RWPE2 (cell line): ENCODE measurements around the gene SLC12A8.

Experiments
- ATAC-seq: fragments of 200-7000 bp; cut with Tn5 transposase; 3 replicates; pipeline ENCODE4 v1.9.1; 2021; ENCODE audit warnings: low read depth
- DNase-seq: peaks from one replicate; pipeline ENCODE4 v3.0.0-alpha.2; 2020; ENCODE audit warnings: low spot score
- H3K27ac ChIP-seq: fragments of 450-650 bp; 2 replicates; pipeline ENCODE4 v1.5.1; 2017; ENCODE audit warnings: mild to moderate bottlenecking; ENCODE audit not compliant: poor library complexity, severe bottlenecking
- H3K27me3 ChIP-seq: fragments of 250-450 bp; sonication (Bioruptor Pico); 2 replicates; pipeline ENCODE4 v1.5.1; 2021; ENCODE audit warnings: mild to moderate bottlenecking, moderate library complexity; ENCODE audit not compliant: insufficient read depth, poor library complexity, severe bottlenecking
- H3K36me3 ChIP-seq: fragments of 250-450 bp; sonication (Bioruptor Pico); 2 replicates; pipeline ENCODE4 v1.5.1; 2020; ENCODE audit warnings: low read depth, mild to moderate bottlenecking, moderate library complexity
- H3K4me1 ChIP-seq: fragments of 250-450 bp; sonication (Bioruptor Pico); 2 replicates; pipeline ENCODE4 v1.5.1; 2021; ENCODE audit warnings: mild to moderate bottlenecking, moderate library complexity; ENCODE audit not compliant: insufficient read depth, poor library complexity, severe bottlenecking
- H3K4me3 ChIP-seq: fragments of 250-450 bp; sonication (Bioruptor Pico); 2 replicates; pipeline ENCODE4 v1.5.1; 2021; ENCODE audit warnings: mild to moderate bottlenecking, moderate library complexity; ENCODE audit not compliant: severe bottlenecking
- H3K9me3 ChIP-seq: fragments of 250-450 bp; sonication (Bioruptor Pico); 2 replicates; pipeline ENCODE4 v1.5.1; 2021; ENCODE audit warnings: mild to moderate bottlenecking, moderate library complexity; ENCODE audit not compliant: severe bottlenecking
- CTCF ChIP-seq: fragments of 450-650 bp; IDR thresholded peaks from one replicate; pipeline ENCODE4 v1.5.1; 2017; ENCODE audit warnings: mild to moderate bottlenecking, moderate library complexity; ENCODE audit not compliant: poor library complexity, severe bottlenecking

Gene SLC12A8

GRCh38 chr3:125220183-125220582, 7.6 kb upstream of the SLC12A8 start:
- no peak overlapping the region for H3K4me3 ChIP-seq
- no peaks in the 10 kb centered on the region for H3K36me3 ChIP-seq
- no peaks in the 10 kb centered on the region for H3K27me3 ChIP-seq
- H3K4me1 ChIP-seq = no peaks in the 10 kb centered on the region
- ATAC-seq (no peak), DNase-seq (no peak)
- no peak overlapping the region for H3K27ac ChIP-seq
- no peaks in the 10 kb centered on the region for H3K9me3 ChIP-seq
- TF ChIP-seq CTCF = no peak

GRCh38 chr3:125219261-125219701, 6.7 kb upstream of the SLC12A8 start:
- no peak for DNase-seq
- H3K4me3 ChIP-seq = no peak overlapping the region
- TF ChIP-seq CTCF = no peak
- H3K9me3 ChIP-seq = no peaks in the 10 kb centered on the region
- no peaks in the 10 kb centered on the region for H3K36me3 ChIP-seq
- H3K4me1 ChIP-seq = no peaks in the 10 kb centered on the region
- H3K27me3 ChIP-seq = no peaks in the 10 kb centered on the region
- H3K27ac ChIP-seq = no peak overlapping the region
- peak; percentile 33; the same call in 2 of the 3 replicates for ATAC-seq

GRCh38 chr3:125214738-125215137, 2.2 kb upstream of the SLC12A8 start:
- DNase-seq = no peak
- Histone ChIP-seq H3K36me3 (no peaks in the 10 kb centered on the region), H3K27ac (no peak overlapping the region)

GRCh38 chr3:125213946-125214542, 1.5 kb upstream of the SLC12A8 start:
- TF ChIP-seq CTCF = no peak
- ATAC-seq (no peak), DNase-seq (no peak)
- Histone ChIP-seq H3K4me3 (no peak overlapping the region), H3K36me3 (no peaks in the 10 kb centered on the region), H3K9me3 (no peaks in the 10 kb centered on the region), H3K4me1 (no peaks in the 10 kb centered on the region), H3K27ac (no peak overlapping the region), H3K27me3 (no peaks in the 10 kb centered on the region)

More at GRCh38 chr3:125214738-125215137, 2.2 kb upstream of the SLC12A8 start:
- ATAC-seq = no peak
- Histone ChIP-seq H3K9me3 (no peaks in the 10 kb centered on the region), H3K4me3 (no peak overlapping the region), H3K4me1 (no peaks in the 10 kb centered on the region), H3K27me3 (no peaks in the 10 kb centered on the region)
- TF ChIP-seq CTCF = no peak

GRCh38 chr3:125213364-125213755, 812 bp upstream of the SLC12A8 start:
- TF ChIP-seq CTCF = no peak
- H3K27ac ChIP-seq = no peak overlapping the region
- H3K4me1 ChIP-seq = no peaks in the 10 kb centered on the region
- H3K36me3 ChIP-seq = no peaks in the 10 kb centered on the region
- no peak for DNase-seq
- H3K27me3 ChIP-seq = no peaks in the 10 kb centered on the region
- no peak for ATAC-seq
- H3K9me3 ChIP-seq = no peaks in the 10 kb centered on the region
- H3K4me3 ChIP-seq = no peak overlapping the region
